ENCODE measurements around the gene SUMF1. TPM values are rescaled to one million over a fixed set of nuclear protein-coding genes. Genes with fewer than 3 reads are reported as not detected.

Gene SUMF1
- total and polyA plus RNA-seq, 2 of the 13 experiments (the other 11 are each of a cell fraction or from before 2014, with no cell fraction given): 18.5 to 28.9 TPM

DNA sequence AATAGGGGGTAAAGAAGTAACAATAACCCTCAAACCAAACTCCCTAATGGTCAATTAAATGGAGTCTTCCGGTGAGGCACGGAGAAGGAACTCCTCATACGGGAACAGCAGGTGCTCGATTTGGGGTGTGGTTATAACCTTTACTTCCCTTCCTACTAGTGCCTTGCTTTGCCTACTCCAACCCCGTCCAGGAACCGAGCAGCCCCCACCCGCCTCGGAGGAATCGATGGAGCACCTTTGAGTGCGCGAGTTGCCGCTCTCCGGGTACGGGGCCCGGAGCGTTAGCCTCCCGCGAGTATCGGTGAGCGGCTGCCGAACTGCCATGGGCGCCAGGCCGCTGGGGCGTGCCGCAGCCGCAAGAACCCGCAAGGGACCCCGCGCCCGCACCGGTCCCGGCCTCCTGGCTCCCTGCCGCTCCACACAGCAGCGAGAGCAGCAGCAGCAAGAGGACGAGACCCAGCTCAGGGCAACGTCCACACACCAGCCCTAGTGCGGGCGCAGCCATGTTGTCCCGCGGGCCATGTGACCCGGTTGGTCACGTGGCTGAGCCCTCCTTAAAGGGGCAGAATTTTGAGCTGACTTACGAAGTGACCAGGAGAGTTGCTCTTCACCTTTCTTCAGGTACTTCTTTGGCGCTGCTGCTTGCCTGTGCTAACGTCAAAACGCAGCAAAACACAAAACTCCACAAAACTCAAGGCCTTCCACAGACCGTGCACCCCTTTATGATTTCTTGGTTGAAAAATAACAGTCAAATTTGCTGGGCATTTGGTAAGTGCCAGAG is at the start of gene SUMF1 (continued):
- TF ChIP-seq U2AF1 (optimal IDR thresholded peaks at IDR 0.05; ENCODE audit: low read depth, low read length) (no peak), ZNF644 (CRISPR knock-in tag; IDR thresholded peaks at IDR 0.05; ENCODE audit: low read depth) (no peak), ZNF839 (CRISPR knock-in tag; IDR thresholded peaks at IDR 0.05; ENCODE audit: borderline replicate concordance) (peak; percentile 58; the same call in 1 of the 2 replicates), ZKSCAN1 (IDR thresholded peaks at IDR 0.05; ENCODE audit: low read length) (no peak), HNRNPH1 (optimal IDR thresholded peaks at IDR 0.05; ENCODE audit: low read depth, low read length) (no peak), KLF13 (CRISPR knock-in tag; IDR thresholded peaks at IDR 0.05) (peak; percentile 61; the same call in 1 of the 2 replicates), TARDBP (CRISPR knock-in tag; IDR thresholded peaks at IDR 0.05) (peak; percentile 77), ZNF331 (CRISPR knock-in tag; IDR thresholded peaks at IDR 0.05) (peak; percentile 94), ZNF766 (CRISPR knock-in tag; IDR thresholded peaks at IDR 0.05; ENCODE audit: borderline replicate concordance) (peak; percentile 64; the same call in 1 of the 2 replicates), PHF5A (CRISPR knock-in tag; IDR thresholded peaks at IDR 0.05; ENCODE audit: low read depth, unreplicated experiment) (no peak), CENPX (CRISPR knock-in tag; IDR thresholded peaks at IDR 0.05) (no peak), EHMT2 (IDR thresholded peaks at IDR 0.05; ENCODE audit: borderline replicate concordance, low read depth, low read length) (no peak), ZNF558 (CRISPR knock-in tag; IDR thresholded peaks at IDR 0.05; ENCODE audit: borderline replicate concordance) (peak; percentile 54; the same call in 1 of the 2 replicates), PITX1 (CRISPR knock-in tag; IDR thresholded peaks at IDR 0.05) (peak; percentile 67), ZNF510 (CRISPR knock-in tag; IDR thresholded peaks at IDR 0.05; ENCODE audit: low read depth) (peak; percentile 87; the same call in 1 of the 2 replicates), ZNF713 (CRISPR knock-in tag; IDR thresholded peaks at IDR 0.05) (no peak), CREM (IDR thresholded peaks at IDR 0.05) (no peak; the same call in 1 of the 2 replicates), CREM (CRISPR knock-in tag; IDR thresholded peaks at IDR 0.05) (no peak), RXRA (CRISPR knock-in tag; IDR thresholded peaks at IDR 0.05) (0 out of 2 replicates have a peak, but pooled peaks have one; percentile 70), ZFAT (CRISPR knock-in tag; conservative IDR thresholded peaks at IDR 0.05) (no peak), RBFOX2 (IDR thresholded peaks at IDR 0.05; ENCODE audit: low read depth, low read length) (peak; percentile 93), ZNF17 (CRISPR knock-in tag; IDR thresholded peaks at IDR 0.05) (no peak)
- TF ChIP-seq, protein P1, sequence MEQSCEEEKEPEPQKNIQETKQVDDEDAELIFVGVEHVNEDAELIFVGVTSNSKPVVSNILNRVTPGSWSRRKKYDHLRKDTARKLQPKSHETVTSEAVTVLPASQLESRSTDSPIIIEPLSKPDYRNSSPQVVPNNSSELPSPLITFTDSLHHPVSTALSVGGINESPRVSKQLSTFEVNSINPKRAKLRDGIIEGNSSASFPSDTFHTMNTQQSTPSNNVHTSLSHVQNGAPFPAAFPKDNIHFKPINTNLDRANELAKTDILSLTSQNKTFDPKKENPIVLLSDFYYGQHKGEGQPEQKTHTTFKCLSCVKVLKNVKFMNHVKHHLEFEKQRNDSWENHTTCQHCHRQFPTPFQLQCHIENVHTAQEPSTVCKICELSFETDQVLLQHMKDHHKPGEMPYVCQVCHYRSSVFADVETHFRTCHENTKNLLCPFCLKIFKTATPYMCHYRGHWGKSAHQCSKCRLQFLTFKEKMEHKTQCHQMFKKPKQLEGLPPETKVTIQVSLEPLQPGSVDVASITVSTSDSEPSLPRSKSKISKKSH (CRISPR knock-in tag; IDR thresholded peaks at IDR 0.05; ENCODE audit: borderline replicate concordance): peak; percentile 44; the same call in 1 of the 2 replicates
- TF ChIP-seq, protein P2, sequence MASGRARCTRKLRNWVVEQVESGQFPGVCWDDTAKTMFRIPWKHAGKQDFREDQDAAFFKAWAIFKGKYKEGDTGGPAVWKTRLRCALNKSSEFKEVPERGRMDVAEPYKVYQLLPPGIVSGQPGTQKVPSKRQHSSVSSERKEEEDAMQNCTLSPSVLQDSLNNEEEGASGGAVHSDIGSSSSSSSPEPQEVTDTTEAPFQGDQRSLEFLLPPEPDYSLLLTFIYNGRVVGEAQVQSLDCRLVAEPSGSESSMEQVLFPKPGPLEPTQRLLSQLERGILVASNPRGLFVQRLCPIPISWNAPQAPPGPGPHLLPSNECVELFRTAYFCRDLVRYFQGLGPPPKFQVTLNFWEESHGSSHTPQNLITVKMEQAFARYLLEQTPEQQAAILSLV (CRISPR knock-in tag; IDR thresholded peaks at IDR 0.05; ENCODE audit: borderline replicate concordance): peak; percentile 90; the same call in 1 of the 2 replicates
- TF ChIP-seq, protein P3, sequence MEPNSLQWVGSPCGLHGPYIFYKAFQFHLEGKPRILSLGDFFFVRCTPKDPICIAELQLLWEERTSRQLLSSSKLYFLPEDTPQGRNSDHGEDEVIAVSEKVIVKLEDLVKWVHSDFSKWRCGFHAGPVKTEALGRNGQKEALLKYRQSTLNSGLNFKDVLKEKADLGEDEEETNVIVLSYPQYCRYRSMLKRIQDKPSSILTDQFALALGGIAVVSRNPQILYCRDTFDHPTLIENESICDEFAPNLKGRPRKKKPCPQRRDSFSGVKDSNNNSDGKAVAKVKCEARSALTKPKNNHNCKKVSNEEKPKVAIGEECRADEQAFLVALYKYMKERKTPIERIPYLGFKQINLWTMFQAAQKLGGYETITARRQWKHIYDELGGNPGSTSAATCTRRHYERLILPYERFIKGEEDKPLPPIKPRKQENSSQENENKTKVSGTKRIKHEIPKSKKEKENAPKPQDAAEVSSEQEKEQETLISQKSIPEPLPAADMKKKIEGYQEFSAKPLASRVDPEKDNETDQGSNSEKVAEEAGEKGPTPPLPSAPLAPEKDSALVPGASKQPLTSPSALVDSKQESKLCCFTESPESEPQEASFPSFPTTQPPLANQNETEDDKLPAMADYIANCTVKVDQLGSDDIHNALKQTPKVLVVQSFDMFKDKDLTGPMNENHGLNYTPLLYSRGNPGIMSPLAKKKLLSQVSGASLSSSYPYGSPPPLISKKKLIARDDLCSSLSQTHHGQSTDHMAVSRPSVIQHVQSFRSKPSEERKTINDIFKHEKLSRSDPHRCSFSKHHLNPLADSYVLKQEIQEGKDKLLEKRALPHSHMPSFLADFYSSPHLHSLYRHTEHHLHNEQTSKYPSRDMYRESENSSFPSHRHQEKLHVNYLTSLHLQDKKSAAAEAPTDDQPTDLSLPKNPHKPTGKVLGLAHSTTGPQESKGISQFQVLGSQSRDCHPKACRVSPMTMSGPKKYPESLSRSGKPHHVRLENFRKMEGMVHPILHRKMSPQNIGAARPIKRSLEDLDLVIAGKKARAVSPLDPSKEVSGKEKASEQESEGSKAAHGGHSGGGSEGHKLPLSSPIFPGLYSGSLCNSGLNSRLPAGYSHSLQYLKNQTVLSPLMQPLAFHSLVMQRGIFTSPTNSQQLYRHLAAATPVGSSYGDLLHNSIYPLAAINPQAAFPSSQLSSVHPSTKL (CRISPR knock-in tag; IDR thresholded peaks at IDR 0.05): peak; percentile 70; the same call in 1 of the 2 replicates
